Measurements from ENCODE around the gene DDX43.
"Not testable (repeated sequence)": the region's sequence is repeated elsewhere in the genome, so short reads cannot be mapped to it uniquely, and the experiment has no call there.

The DDX43 gene

GRCh38 chr6:73394577-73395354 is at the start of gene DDX43:
DDX43 (plus strand) TSS chr6:73394828; CDS start chr6:73394906, 78 bp downstream.
- DNase-seq = no peak

GRCh38 chr6:73348550-73349204 is 46.0 kb upstream of the DDX43 start:
- DNase-seq = no peak

DNA sequence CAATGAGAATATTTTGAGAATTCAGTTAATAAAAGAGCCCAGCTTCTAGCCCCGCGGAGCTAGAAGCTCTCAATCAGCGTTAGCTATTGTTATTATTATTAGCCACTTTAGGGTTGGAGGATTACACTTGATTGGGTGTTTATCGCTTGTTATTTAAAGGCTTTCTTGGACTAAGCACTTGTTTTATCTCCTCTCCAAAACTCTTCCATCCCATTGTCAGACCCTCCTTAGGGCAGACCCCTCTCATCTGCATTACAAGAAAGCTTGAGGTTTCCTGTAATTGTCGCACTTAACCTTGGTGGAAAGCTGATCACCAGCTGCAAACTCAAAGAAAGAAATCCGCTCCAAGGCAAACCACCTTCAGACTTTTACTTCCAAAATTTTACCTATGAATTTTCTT is 45.3 kb upstream of the DDX43 start:
- DNase-seq = no peak

DNA sequence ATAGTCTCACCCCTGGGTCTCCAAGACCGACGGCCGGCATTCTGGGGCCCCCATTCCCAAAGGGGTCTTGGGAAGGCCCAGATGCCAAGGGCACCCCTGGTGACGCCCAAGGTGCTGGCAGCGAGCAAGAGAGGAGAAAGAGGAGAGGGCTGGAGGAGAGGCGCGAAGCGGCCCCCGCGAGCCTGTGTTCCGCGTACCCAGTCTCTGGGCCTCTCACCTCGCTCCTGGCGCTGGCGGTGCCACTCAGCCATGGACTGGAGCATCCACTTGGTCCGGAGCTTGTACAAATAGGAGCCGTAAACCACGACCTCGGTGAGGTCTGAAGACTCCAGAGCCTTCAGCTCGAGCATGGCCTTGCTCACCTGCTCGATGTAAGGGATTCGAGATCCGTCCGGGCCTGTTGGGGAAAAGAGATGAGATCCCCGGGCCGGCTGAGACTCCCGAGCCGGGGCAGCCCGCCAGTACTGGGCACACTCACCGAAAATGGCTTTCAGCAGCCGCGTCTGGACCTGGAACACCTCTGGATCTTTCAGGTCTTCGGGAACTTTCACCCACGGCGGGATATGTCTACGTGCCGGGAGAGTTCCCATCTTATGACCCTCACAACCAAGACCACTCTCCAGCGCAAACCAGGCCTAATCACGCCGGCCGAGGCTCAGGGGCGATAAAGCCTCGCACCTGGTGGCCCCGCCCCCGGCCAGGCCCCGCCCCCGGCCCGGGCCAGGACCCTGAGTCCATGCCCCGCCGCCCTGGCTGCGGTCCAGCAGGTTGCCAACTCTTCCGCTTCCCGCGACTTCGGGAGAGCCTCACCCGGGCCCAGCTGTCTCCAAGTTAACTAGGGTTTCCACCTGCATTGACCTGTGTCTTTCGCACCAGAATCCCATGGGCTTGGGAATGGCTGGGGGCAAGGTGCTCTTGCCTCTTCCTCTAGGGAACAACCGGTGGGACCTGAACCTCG is 40.7 kb upstream of the DDX43 start, which contains the start of gene DPPA5:
DPPA5 (minus strand) TSS at position 641 of the 958 bp plus-strand sequence; CDS start at position 590, 51 bp downstream.
- no peak for DNase-seq

GRCh38 chr6:73362358-73362757 is 32.3 kb upstream of the DDX43 start, which contains the start of gene KHDC3L:
KHDC3L (plus strand) TSS chr6:73362658; CDS start chr6:73362730, 72 bp downstream.
- no peak for DNase-seq

DNA sequence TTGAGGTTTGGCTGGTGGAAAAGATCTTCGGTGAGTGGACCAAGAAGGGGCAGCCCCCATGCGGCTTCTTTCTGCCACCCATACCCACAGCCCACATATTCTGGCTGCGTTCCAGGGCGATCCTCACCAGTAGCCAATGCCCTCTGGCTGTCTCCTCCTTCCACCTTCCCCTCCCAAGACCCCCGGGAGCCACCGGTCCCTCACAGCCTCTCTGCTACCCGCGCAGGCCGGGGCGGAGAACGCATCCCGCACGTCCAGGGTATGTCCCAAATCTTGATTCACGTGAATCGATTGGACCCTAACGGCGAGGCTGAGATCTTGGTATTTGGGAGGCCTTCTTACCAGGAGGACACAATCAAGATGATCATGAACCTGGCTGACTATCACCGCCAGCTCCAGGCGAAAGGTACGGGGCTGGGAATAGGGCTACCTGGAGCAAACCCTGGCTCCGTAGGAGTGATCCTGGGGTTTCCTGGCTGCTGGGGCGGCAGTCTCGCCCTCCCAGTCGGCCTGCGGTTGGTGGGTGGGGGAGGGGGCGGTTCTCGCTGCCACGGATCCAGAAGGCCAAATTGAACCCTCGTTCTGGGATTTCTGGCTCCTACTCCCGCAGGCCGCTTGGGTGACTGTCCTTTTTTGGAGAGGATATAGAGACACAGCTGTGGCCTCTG is 31.6 kb upstream of the DDX43 start:
- no peak for DNase-seq

- no peak for DNase-seq
These were observed 31.1 kb upstream of the DDX43 start for GRCh38 chr6:73363537-73363875.

- DNase-seq = no peak
These were observed 30.5 kb upstream of the DDX43 start for GRCh38 chr6:73364121-73364520.

GRCh38 chr6:73364549-73364948 is 30.1 kb upstream of the DDX43 start:
- no peak for DNase-seq

- no peak for DNase-seq
These were observed 26.8 kb upstream of the DDX43 start for GRCh38 chr6:73367761-73368355.

GRCh38 chr6:73368675-73369074 is 26.0 kb upstream of the DDX43 start:
- no peak for DNase-seq

DNA sequence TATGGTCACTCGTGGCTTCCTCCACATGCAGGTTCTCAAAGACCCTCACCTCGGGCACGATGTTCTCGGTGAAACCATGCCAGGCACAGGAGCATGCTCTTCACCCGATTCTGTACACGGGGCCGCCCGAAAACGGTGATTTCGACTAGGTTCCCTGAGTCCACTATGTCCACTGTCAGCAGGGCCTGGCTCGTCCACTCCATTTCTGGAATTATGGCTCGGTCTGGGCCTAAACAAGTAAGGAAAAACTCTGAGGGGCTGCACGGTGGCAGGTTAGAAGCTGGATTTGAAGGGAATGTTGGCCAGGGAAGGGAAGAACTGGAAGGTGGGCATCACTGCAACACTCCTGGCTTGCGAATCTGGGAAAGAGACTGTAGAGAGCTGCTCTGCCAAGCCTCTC is 25.5 kb upstream of the DDX43 start:
- DNase-seq = no peak

- DNase-seq = no peak
These were observed 25.1 kb upstream of the DDX43 start, which contains the start of gene OOEP for GRCh38 chr6:73369563-73369962. OOEP (minus strand) TSS chr6:73369897; CDS start chr6:73369792, 105 bp downstream.

DNA sequence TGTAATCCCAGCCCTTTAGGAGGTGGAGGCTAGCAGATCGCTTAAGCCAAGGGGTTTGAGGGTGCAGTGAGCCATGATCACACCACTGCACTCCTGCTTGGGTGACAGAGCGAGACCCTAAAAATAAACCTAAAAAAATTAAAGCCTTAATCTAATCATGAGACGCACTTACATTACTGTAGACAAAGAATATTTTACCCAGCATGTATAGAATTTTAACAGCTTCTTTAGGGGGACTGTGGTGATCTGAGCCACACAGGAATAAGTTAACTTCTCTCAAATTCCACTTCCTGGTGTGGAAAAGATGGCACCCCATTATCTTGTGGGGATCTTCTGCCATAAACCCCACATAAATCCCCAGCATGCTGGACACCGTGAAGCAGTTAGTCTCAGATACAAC is 22.6 kb upstream of the DDX43 start:
- DNase-seq = no peak

GRCh38 chr6:73372516-73372915 is 22.1 kb upstream of the DDX43 start:
- DNase-seq = no peak

DNA sequence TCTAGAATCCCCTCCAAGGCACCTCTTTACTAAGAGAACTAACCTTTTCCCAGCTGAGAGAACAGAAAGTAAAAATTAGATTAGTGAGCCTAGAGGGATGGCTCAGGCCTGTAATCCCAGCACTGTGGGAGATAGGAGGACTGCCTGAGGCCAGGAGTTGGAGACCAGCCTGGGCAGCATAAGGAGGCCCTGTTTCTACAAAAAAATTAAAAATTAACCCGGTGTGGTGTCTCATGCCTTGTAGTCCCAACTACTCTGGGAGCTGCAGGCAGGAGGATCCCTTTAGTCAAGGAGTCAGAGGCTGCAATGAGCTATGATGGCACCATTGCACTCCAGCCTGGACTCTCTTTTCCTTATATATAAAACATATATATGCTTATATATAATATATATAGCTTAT is 19.4 kb upstream of the DDX43 start:
- DNase-seq = no peak

GRCh38 chr6:73377225-73377624 is 17.4 kb upstream of the DDX43 start:
- no peak for DNase-seq

DNA sequence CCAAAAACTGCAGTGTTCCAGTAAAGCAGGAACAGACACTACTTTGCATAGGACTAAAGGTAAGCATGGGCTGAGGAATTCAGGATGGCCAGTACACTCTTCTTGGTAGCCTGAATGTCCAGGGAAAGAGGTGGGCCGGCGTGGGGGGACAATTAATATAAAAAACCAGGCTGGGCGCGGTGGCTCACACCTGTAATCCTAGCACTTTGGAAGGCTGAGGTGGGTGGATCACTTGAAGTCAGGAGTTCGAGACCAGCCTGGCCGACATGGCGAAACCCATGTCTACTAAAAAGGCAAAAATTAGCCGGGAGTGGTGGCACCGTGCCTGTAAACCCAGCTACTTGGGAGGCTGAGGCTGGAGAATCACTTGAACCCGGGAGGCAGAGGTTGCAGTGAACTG is 13.1 kb upstream of the DDX43 start:
- not testable (repeated sequence) for DNase-seq

- DNase-seq = no peak
These were observed 12.0 kb upstream of the DDX43 start for GRCh38 chr6:73382462-73383113.

DNA sequence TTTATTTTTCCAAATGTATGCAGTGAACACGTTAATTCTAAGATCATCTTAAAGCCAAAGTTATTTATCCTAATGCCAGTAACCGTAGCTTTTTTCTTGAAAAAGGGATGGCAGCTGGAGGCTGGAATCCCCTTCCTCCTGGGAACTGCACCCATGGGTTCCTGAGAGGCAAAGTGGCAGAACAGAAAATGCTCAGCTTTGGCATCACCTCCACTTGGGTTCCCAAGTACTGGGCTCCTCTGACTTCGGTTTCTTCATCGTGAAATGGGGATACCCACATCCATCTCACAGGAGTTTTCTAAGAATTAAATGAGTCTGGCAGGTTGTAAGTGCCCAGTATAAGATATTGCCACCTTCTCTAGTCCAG is 6.2 kb upstream of the DDX43 start:
- DNase-seq = no peak

DNA sequence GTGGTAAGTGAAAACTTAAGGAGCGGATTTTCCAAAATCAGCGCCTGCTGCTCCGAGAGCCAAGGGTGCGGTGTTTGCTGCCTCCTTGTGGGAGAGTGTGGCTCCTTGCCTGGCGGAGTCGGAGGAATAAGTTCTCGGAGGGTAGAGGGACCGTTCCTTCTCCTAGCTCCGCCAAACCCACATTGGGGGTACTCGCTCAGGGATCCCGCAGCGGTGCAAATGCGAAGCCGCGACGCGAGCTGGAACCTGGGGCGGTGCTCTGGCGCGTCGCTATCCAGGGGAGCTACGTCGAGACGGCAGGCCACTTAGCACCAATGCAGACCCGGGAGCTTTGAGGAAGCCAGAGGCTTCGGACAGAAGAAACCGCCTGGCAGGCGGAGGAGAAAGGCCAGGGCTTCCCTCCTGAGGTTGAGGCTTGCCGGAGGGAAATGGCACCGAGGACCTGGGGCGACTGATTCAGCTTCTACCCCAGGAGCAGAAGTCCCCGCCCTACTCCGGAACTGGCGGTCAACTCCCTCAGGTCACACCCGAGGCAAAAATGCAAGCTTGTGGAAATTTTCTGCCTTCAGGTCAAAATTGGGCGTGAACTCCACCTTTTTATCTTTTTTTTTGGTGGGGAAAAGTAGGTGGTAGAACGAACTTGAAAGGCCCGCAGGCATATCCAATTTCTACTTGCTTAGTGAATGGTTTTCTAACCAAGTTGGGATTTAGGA is 5.7 kb upstream of the DDX43 start:
- DNase-seq = peak; percentile 51

All from KG1 (cell line).